Neuronal stem cell (in vitro differentiated cells): Measurements from ENCODE around the gene KHDC4.

Experiments
- DNase-seq: peaks from one replicate; pipeline ENCODE4 v3.0.0-alpha.2; 2013; ENCODE audit warnings: low spot score
- H2AFZ ChIP-seq: one replicate; pipeline ENCODE4 v1.6.1; 2013; ENCODE audit warnings: mild to moderate bottlenecking, low read length, inconsistent platforms
- H2AK5ac ChIP-seq: 2 replicates; pipeline ENCODE4 v1.6.1; 2013; ENCODE audit warnings: low read depth, mild to moderate bottlenecking, inconsistent platforms, low read length, moderate library complexity, mixed read lengths
- H2BK120ac ChIP-seq: 2 replicates; pipeline ENCODE4 v1.6.1; 2013; ENCODE audit warnings: low read depth, mild to moderate bottlenecking, inconsistent platforms, low read length, moderate library complexity, mixed read lengths
- H2BK12ac ChIP-seq: one replicate; pipeline ENCODE4 v1.6.1; 2013; ENCODE audit warnings: low read length, inconsistent platforms
- H2BK15ac ChIP-seq: 2 replicates; pipeline ENCODE4 v1.6.1; 2013; ENCODE audit warnings: mild to moderate bottlenecking, low read length, inconsistent platforms, mixed read lengths
- H2BK5ac ChIP-seq: one replicate; pipeline ENCODE4 v1.6.1; 2013; ENCODE audit warnings: inconsistent platforms, mild to moderate bottlenecking, low read length, moderate library complexity
- H3K14ac ChIP-seq: one replicate; pipeline ENCODE4 v1.6.1; 2013; ENCODE audit warnings: low read length, inconsistent platforms
- H3K18ac ChIP-seq: 2 replicates; pipeline ENCODE4 v1.6.1; 2013; ENCODE audit warnings: low read length, inconsistent platforms
- H3K23ac ChIP-seq: 2 replicates; pipeline ENCODE4 v1.6.1; 2013; ENCODE audit warnings: low read depth, mild to moderate bottlenecking, mixed read lengths, low read length, inconsistent platforms; ENCODE audit not compliant: poor library complexity
- H3K27ac ChIP-seq: replicated peaks from 3 replicates; pipeline ENCODE4 v1.5.1; 2013; ENCODE audit warnings: low read length, inconsistent platforms
- H3K27me3 ChIP-seq, 3 experiments: 2 replicates each; pipeline ENCODE4 v1.6.1; 2013; ENCODE audit warnings: low read length in 3 of 3, mild to moderate bottlenecking in 2 of 3, inconsistent platforms in 1 of 3, low read depth in 1 of 3, mixed read lengths in 1 of 3, moderate library complexity in 1 of 3; ENCODE audit not compliant: control insufficient read depth in 3 of 3, insufficient read depth in 3 of 3
- H3K36me3 ChIP-seq, 2 donors: replicated peaks in 1 of 2; 2 replicates each; pipeline ENCODE4 v1.6.1; 2013; ENCODE audit warnings: low read length in 2 of 2; ENCODE audit not compliant: control insufficient read depth in 2 of 2, insufficient read depth in 2 of 2
- H3K4ac ChIP-seq: 2 replicates; pipeline ENCODE4 v1.6.1; 2013; ENCODE audit warnings: inconsistent platforms, mild to moderate bottlenecking, low read length, moderate library complexity
- H3K4me1 ChIP-seq, 2 donors: 1 replicate in 1 of 2; 2 replicates in 1 of 2; pipeline ENCODE4 v1.6.1; 2013; ENCODE audit warnings: low read length in 2 of 2, low read depth in 1 of 2; ENCODE audit not compliant: control insufficient read depth in 2 of 2, insufficient read depth in 1 of 2
- H3K4me2 ChIP-seq: one replicate; pipeline ENCODE4 v1.6.1; 2013; ENCODE audit warnings: mild to moderate bottlenecking, low read length, inconsistent platforms; ENCODE audit not compliant: insufficient read depth, poor library complexity, severe bottlenecking
- H3K4me3 ChIP-seq, 2 donors: 2 replicates each; pipeline ENCODE4 v1.5.1; 2013; ENCODE audit warnings: low read length in 2 of 2, mild to moderate bottlenecking in 2 of 2, inconsistent platforms in 1 of 2, moderate library complexity in 1 of 2
- H3K79me1 ChIP-seq: one replicate; pipeline ENCODE4 v1.6.1; 2013; ENCODE audit warnings: low read depth, mild to moderate bottlenecking, inconsistent platforms, low read length, moderate library complexity
- H3K9ac ChIP-seq: one replicate; pipeline ENCODE4 v1.6.1; 2013; ENCODE audit warnings: mild to moderate bottlenecking, low read depth, low read length, inconsistent platforms; ENCODE audit not compliant: poor library complexity
- H3K9me3 ChIP-seq, 2 donors: replicated peaks in 1 of 2; 2 replicates each; pipeline versions ENCODE3 to v1.6.1; 2013; ENCODE audit warnings: low read length in 2 of 2, mild to moderate bottlenecking in 2 of 2, inconsistent platforms in 1 of 2, low read depth in 1 of 2, mixed read lengths in 1 of 2, moderate library complexity in 1 of 2; ENCODE audit not compliant: control insufficient read depth in 2 of 2, insufficient read depth in 1 of 2
- H4K8ac ChIP-seq: one replicate; pipeline ENCODE4 v1.6.1; 2013; ENCODE audit warnings: low read depth, mild to moderate bottlenecking, inconsistent platforms, low read length, moderate library complexity
- H4K91ac ChIP-seq: one replicate; pipeline ENCODE4 v1.6.1; 2013; ENCODE audit warnings: low read length, low read depth, mild to moderate bottlenecking, inconsistent platforms; ENCODE audit not compliant: poor library complexity
- WGBS, 2 donors: extraction: QIAGEN DNeasy Blood & Tissue Kit; methylation state at CpG; one replicate each; pipeline ENCODE4 v1.1.7; 2013; ENCODE audit warnings: missing lambda C conversion rate in 2 of 2, mixed read lengths in 1 of 2; ENCODE audit not compliant: insufficient read length in 2 of 2, insufficient replicate concordance in 1 of 2; ENCODE audit errors: extremely low coverage in 2 of 2; 5-methylcytosine and 5-hydroxymethylcytosine counted together

KHDC4 gene

DNA sequence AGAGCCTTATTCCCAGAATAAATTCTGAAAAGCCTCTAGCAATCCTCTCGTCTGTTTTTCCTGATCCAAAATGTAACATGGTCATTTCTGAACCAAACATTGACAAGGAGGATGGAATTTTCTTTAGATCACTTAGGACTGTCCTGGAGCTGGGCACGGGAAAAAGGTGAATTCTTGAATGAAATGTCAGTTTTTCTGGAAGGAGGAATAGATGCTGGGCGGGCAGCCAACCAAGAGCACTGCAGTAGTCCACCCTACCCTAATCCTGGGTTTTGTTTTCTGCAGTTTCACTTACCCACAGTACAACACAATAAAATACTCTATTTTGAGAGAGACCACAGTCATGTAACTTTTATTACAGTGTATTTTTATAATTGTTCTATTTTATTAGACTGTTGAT is 44.0 kb downstream of the KHDC4 start:
- Histone ChIP-seq H3K4ac (no peak overlapping the region), H4K8ac (no peak overlapping the region), H3K4me1 (peaks cover 0 to 9% of the 10 kb centered on the region in 2 donors), H3K4me2 (no peak overlapping the region), H3K14ac (no peak overlapping the region), H2BK5ac (no peak overlapping the region), H2BK120ac (no peak overlapping the region), H3K79me1 (no peaks in the 10 kb centered on the region), H2BK12ac (no peak overlapping the region), H2BK15ac (no peak overlapping the region), H3K9ac (no peak overlapping the region), H3K18ac (no peak overlapping the region), H3K27ac (no peak overlapping the region), H3K9me3 (no peaks in the 10 kb centered on the region), H3K36me3 (peaks cover 0 to 15% of the 10 kb centered on the region in 2 donors), H2AFZ (no peak overlapping the region), H4K91ac (no peak overlapping the region), H3K23ac (no peak overlapping the region), H3K27me3 (no peaks in the 10 kb centered on the region), H2AK5ac (no peak overlapping the region), H3K4me3 (no peak overlapping the region)
- WGBS, 2 donors: no CpG with 5 or more reads among the region's 3 CpGs
- DNase-seq: no peak

DNA sequence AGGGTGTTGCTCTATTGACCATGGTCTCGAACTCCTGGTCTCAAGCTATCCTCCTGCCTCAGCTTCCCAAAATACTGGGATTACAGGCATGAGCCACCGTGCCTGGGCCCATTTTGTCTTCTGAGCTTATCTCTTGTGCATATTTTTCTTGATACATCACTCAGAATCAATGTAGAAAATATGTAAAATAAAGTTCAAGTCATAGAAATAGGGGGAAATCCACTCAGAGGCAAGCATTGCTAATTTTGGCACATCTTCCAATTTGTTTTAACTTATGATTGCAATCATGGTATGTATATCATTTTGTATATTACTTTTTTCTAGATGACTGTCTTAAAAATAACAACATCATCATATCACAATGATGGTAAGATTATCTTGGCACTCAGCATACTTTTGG is 44.6 kb downstream of the KHDC4 start:
- Histone ChIP-seq H3K9ac (no peak overlapping the region), H3K14ac (no peak overlapping the region), H2BK120ac (no peak overlapping the region), H3K4ac (no peak overlapping the region), H2BK15ac (no peak overlapping the region), H3K27ac (no peak overlapping the region), H3K4me1 (peaks cover 0 to 9% of the 10 kb centered on the region in 2 donors), H2BK5ac (no peak overlapping the region), H3K79me1 (no peaks in the 10 kb centered on the region), H3K18ac (no peak overlapping the region), H3K36me3 (peaks cover 0 to 22% of the 10 kb centered on the region in 2 donors), H3K27me3 (no peaks in the 10 kb centered on the region), H4K8ac (no peak overlapping the region), H2AK5ac (no peak overlapping the region), H2BK12ac (no peak overlapping the region), H3K4me2 (no peak overlapping the region), H3K23ac (no peak overlapping the region), H2AFZ (no peak overlapping the region), H3K4me3 (no peak overlapping the region), H3K9me3 (no peaks in the 10 kb centered on the region), H4K91ac (no peak overlapping the region)
- WGBS, 2 donors: no CpG with 5 or more reads among the region's 2 CpGs
- DNase-seq: no peak

DNA sequence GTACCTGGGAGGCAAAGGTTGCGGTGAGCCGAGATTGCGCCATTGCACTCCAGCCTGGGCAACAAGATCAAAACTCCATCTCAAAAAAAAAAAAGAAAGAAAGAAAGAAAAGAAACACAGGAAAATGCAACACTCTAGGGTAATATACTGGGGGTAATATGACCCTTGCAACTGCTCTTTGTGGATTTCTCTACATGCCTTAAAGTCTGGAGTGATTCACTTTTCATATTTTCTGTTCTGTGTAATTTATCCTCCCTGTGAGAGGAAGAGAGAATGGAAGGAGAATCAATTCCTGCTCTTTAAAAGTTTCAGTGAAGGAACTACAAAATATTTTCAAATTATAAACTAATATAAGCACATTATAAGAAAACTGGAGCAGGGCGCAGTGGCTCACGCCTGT is 45.7 kb downstream of the KHDC4 start:
- no peak overlapping the region for H2BK15ac ChIP-seq
- no peak overlapping the region for H4K8ac ChIP-seq
- WGBS, 2 donors: no CpG with 5 or more reads among the region's 5 CpGs
- H2AK5ac ChIP-seq: no peak overlapping the region
- no peak overlapping the region for H2BK5ac ChIP-seq
- H3K27ac ChIP-seq: no peak overlapping the region
- H3K4me3 ChIP-seq: no peak overlapping the region
- no peak overlapping the region for H3K14ac ChIP-seq
- no peak overlapping the region for H3K4me2 ChIP-seq
- peaks cover 2 to 32% of the 10 kb centered on the region in 2 donors for H3K36me3 ChIP-seq
- H2BK120ac ChIP-seq: no peak overlapping the region
- no peak overlapping the region for H2BK12ac ChIP-seq
- H2AFZ ChIP-seq: no peak overlapping the region
- H3K18ac ChIP-seq: no peak overlapping the region
- no peak overlapping the region for H3K4ac ChIP-seq
- DNase-seq: no peak
- H4K91ac ChIP-seq: no peak overlapping the region
- no peak overlapping the region for H3K9ac ChIP-seq
- peaks cover 2 to 12% of the 10 kb centered on the region in 2 donors for H3K4me1 ChIP-seq
- no peak overlapping the region for H3K23ac ChIP-seq
- no peaks in the 10 kb centered on the region for H3K27me3 ChIP-seq
- no peaks in the 10 kb centered on the region for H3K79me1 ChIP-seq
- H3K9me3 ChIP-seq: no peaks in the 10 kb centered on the region

DNA sequence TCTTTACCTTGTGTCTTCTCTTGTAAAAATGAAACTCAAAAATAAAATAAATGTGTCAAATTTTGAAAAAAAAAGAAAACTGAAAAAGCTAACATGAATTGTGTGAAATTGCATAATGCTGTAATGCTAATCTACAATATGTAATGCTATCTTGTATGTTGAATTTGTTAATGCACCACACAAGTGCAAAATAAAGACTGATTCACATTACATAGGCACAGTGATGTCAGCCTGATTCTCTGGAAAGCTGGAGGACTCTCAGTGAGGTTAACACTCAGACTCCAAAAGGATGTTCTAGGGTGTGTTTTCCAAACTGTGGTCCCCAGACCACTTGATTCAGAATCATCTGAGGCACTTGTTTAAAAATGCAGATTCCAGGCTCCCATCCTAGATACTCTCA is 49.2 kb downstream of the KHDC4 start:
- DNase-seq: no peak
- H3K27ac ChIP-seq: no peak overlapping the region

More for the DNA sequence above, 49.2 kb downstream of the KHDC4 start:
- Histone ChIP-seq H4K91ac (no peak overlapping the region), H4K8ac (no peak overlapping the region), H3K9ac (no peak overlapping the region), H3K27me3 (no peaks in the 10 kb centered on the region), H3K14ac (no peak overlapping the region), H3K4me1 (peaks cover 2 to 5% of the 10 kb centered on the region in 2 donors), H3K23ac (no peak overlapping the region), H2BK12ac (no peak overlapping the region), H3K4me2 (no peak overlapping the region), H2BK120ac (no peak overlapping the region), H2BK15ac (no peak overlapping the region), H3K4me3 (no peak overlapping the region), H2AFZ (no peak overlapping the region), H3K79me1 (no peaks in the 10 kb centered on the region), H3K4ac (no peak overlapping the region), H3K9me3 (no peaks in the 10 kb centered on the region), H2BK5ac (no peak overlapping the region), H3K36me3 (peaks cover 10 to 64% of the 10 kb centered on the region in 2 donors), H3K18ac (no peak overlapping the region), H2AK5ac (no peak overlapping the region)
